HUES6 (cell line): ENCODE data around the gene CPLANE1.

Experiments
- H3K27ac ChIP-seq: 2 replicates; pipeline ENCODE4 v1.7.0; 2013; ENCODE audit warnings: low read depth, mild to moderate bottlenecking, low read length, inconsistent platforms
- H3K27me3 ChIP-seq: 2 replicates; pipeline ENCODE4 v1.6.1; 2013; ENCODE audit warnings: low read length; ENCODE audit not compliant: control insufficient read depth, insufficient read depth
- H3K36me3 ChIP-seq: 2 replicates; pipeline ENCODE4 v1.6.1; 2013; ENCODE audit warnings: low read length; ENCODE audit not compliant: control insufficient read depth, insufficient read depth
- H3K4me1 ChIP-seq: 2 replicates; pipeline ENCODE4 v1.6.1; 2013; ENCODE audit warnings: low read length; ENCODE audit not compliant: control insufficient read depth, insufficient read depth
- H3K4me3 ChIP-seq: 2 replicates; pipeline ENCODE4 v1.5.1; 2013; ENCODE audit warnings: low read depth, low read length
- H3K9ac ChIP-seq: one replicate; pipeline ENCODE4 v1.6.1; 2013; ENCODE audit warnings: mild to moderate bottlenecking, low read length
- H3K9me3 ChIP-seq: 2 replicates; pipeline ENCODE4 v1.6.1; 2013; ENCODE audit warnings: low read depth, low read length; ENCODE audit not compliant: control insufficient read depth, insufficient read depth

The CPLANE1 gene

GRCh38 chr5:37064442-37064841 lies 184.7 kb downstream of the CPLANE1 start:
- no peak overlapping the region for H3K9ac ChIP-seq
- no peaks in the 10 kb centered on the region for H3K9me3 ChIP-seq
- no peaks in the 10 kb centered on the region for H3K4me1 ChIP-seq
- peaks cover 36% of the 10 kb centered on the region for H3K36me3 ChIP-seq
- H3K27ac ChIP-seq, result no peak overlapping the region
- no peaks in the 10 kb centered on the region for H3K27me3 ChIP-seq
- H3K4me3 ChIP-seq, result no peak overlapping the region

- Histone ChIP-seq H3K27ac (no peak overlapping the region), H3K9ac (no peak overlapping the region), H3K27me3 (no peaks in the 10 kb centered on the region), H3K4me3 (no peak overlapping the region), H3K9me3 (no peaks in the 10 kb centered on the region), H3K36me3 (peaks cover 41% of the 10 kb centered on the region), H3K4me1 (no peaks in the 10 kb centered on the region)
These were observed 185.4 kb downstream of the CPLANE1 start for GRCh38 chr5:37063739-37064138.

GRCh38 chr5:37060030-37060429 lies 189.1 kb downstream of the CPLANE1 start:
- Histone ChIP-seq H3K9ac (no peak overlapping the region), H3K36me3 (peaks cover 56% of the 10 kb centered on the region), H3K9me3 (no peaks in the 10 kb centered on the region), H3K4me3 (no peak overlapping the region), H3K4me1 (no peaks in the 10 kb centered on the region), H3K27me3 (no peaks in the 10 kb centered on the region), H3K27ac (no peak overlapping the region)

GRCh38 chr5:37056762-37057161 lies 192.4 kb downstream of the CPLANE1 start:
- Histone ChIP-seq H3K9me3 (no peaks in the 10 kb centered on the region), H3K36me3 (peaks cover 64% of the 10 kb centered on the region), H3K4me3 (no peak overlapping the region), H3K9ac (no peak overlapping the region), H3K4me1 (no peaks in the 10 kb centered on the region), H3K27me3 (no peaks in the 10 kb centered on the region), H3K27ac (no peak overlapping the region)
